ENCODE measurements around the gene CD81.
"Not testable (repeated sequence)": the region's sequence is repeated elsewhere in the genome, so short reads cannot be mapped to it uniquely, and the experiment has no call there.

The CD81 gene

GRCh38 chr11:2376751-2377451 is at the start of gene CD81:
TSS of gene CD81 (plus strand) at chr11:2377310. CDS start at chr11:2377550, 240 bp downstream.
- DNase-seq (ENCODE audit: low spot score), result peak; percentile 67

- DNase-seq (ENCODE audit: low spot score), result no peak
Measured at GRCh38 chr11:2328021-2328420, 49.1 kb upstream of the CD81 start.

GRCh38 chr11:2328656-2329354 is 48.3 kb upstream of the CD81 start:
- DNase-seq (ENCODE audit: low spot score), result no peak

- DNase-seq (ENCODE audit: low spot score), result no peak
Measured at GRCh38 chr11:2329551-2329950, 47.6 kb upstream of the CD81 start.

GRCh38 chr11:2330696-2331095 is 46.4 kb upstream of the CD81 start:
- DNase-seq (ENCODE audit: low spot score), result no peak

GRCh38 chr11:2331404-2331803 is 45.7 kb upstream of the CD81 start:
- no peak for DNase-seq (ENCODE audit: low spot score)

- DNase-seq (ENCODE audit: low spot score), result not testable (repeated sequence)
Measured at GRCh38 chr11:2332569-2332968, 44.5 kb upstream of the CD81 start.

- not testable (repeated sequence) for DNase-seq (ENCODE audit: low spot score)
Measured at GRCh38 chr11:2333486-2334205, 43.5 kb upstream of the CD81 start.

- DNase-seq (ENCODE audit: low spot score), result not testable (repeated sequence)
Measured at GRCh38 chr11:2335286-2335685, 41.8 kb upstream of the CD81 start.

GRCh38 chr11:2338760-2339159 is 38.4 kb upstream of the CD81 start:
- not testable (repeated sequence) for DNase-seq (ENCODE audit: low spot score)

GRCh38 chr11:2342557-2342956 is 34.6 kb upstream of the CD81 start:
- DNase-seq (ENCODE audit: low spot score), result no peak

- no peak for DNase-seq (ENCODE audit: low spot score)
Measured at GRCh38 chr11:2342981-2343380, 34.1 kb upstream of the CD81 start.

GRCh38 chr11:2343502-2343901 is 33.6 kb upstream of the CD81 start:
- no peak for DNase-seq (ENCODE audit: low spot score)

GRCh38 chr11:2345050-2345449 is 32.1 kb upstream of the CD81 start:
- DNase-seq (ENCODE audit: low spot score), result no peak

GRCh38 chr11:2346014-2346413 is 31.1 kb upstream of the CD81 start:
- DNase-seq (ENCODE audit: low spot score), result no peak

- no peak for DNase-seq (ENCODE audit: low spot score)
Measured at GRCh38 chr11:2346586-2347307, 30.4 kb upstream of the CD81 start.

GRCh38 chr11:2347308-2347830 is 29.7 kb upstream of the CD81 start:
- DNase-seq (ENCODE audit: low spot score), result no peak

- DNase-seq (ENCODE audit: low spot score), result no peak
Measured at GRCh38 chr11:2348986-2349385, 28.1 kb upstream of the CD81 start.

- DNase-seq (ENCODE audit: low spot score), result no peak
Measured at GRCh38 chr11:2351701-2352100, 25.4 kb upstream of the CD81 start.

- no peak for DNase-seq (ENCODE audit: low spot score)
Measured at GRCh38 chr11:2352420-2352819, 24.7 kb upstream of the CD81 start.

- no peak for DNase-seq (ENCODE audit: low spot score)
Measured at GRCh38 chr11:2355000-2355644, 22.0 kb upstream of the CD81 start.

- DNase-seq (ENCODE audit: low spot score), result no peak
Measured at GRCh38 chr11:2357246-2357645, 19.9 kb upstream of the CD81 start.

All from HuH-7 (cell line).